ENCODE data around the gene ATP8B4.

DNA sequence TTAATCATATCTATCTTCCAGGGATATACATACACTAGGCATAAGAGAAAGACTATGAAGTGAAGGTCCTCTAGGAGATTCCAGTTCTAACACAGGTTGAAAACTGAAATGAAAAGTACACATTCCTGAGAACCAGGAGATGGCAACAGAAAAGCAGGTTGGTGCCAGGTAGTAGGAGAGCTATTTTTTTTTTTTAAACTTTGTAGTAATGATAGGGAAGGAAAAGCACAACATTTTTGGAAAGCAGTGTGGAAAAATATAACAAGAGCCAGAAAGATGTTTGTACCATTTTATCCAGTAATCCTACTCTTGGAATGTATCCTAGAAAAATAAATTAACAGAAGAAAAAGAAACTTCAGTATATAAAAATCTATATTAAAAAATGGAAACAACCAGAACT lies 308.3 kb downstream of the ATP8B4 start:
- no peak for TF ChIP-seq CTCF (IDR thresholded peaks at IDR 0.05)
- no peak for TF ChIP-seq POLR2A (IDR thresholded peaks at IDR 0.05)
